Stimulated activated naive CD8-positive, alpha-beta T cell treated with anti-CD3 and anti-CD28 coated beads, Interleukin-15, Interleukin-2, amounts not matched to agents 100 U/mL and 50 U/mL, for 24 hours (primary cell): Measurements from ENCODE around the gene GSG1.
"Not testable (repeated sequence)": the region's sequence is repeated elsewhere in the genome, so short reads cannot be mapped to it uniquely, and the experiment has no call there.

Experiments used
- ATAC-seq: fragments of 150-1000 bp; cut with Tn5 transposase; one replicate; pipeline ENCODE4 v1.10.0; 2021
- DNase-seq: peaks from one replicate; pipeline ENCODE4 v3.0.0; 2021

Gene GSG1

DNA sequence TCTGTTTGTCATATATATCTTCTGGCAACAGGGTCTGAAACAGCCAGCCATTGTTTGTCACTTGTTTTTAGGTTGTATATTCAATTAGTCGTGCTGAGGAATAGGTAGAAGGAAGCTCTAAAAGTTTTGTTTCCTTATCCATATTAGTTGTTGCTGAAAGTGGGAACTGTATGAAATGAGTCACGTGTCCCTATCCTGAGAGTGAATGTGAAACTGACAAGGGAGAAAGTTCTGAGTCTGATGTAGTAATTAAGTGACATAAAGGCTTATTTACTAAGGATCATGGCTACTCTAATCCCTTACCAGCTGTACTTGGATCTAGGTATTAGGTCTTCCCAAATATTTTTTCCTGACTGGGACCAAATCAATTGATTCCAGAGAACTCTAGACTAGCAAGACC, 42.9 kb downstream of the GSG1 start:
- no peak for DNase-seq
- ATAC-seq, result no peak

GRCh38 chr12:13053617-13054016, 49.9 kb downstream of the GSG1 start:
- ATAC-seq, DNase-seq: not testable (repeated sequence)

- ATAC-seq (peak; percentile 63), DNase-seq (no peak)
Observed at GRCh38 chr12:13052421-13052820, 51.0 kb downstream of the GSG1 start.

- DNase-seq, result no peak
- no peak for ATAC-seq
Observed at GRCh38 chr12:13049816-13050215, 53.7 kb downstream of the GSG1 start.

DNA sequence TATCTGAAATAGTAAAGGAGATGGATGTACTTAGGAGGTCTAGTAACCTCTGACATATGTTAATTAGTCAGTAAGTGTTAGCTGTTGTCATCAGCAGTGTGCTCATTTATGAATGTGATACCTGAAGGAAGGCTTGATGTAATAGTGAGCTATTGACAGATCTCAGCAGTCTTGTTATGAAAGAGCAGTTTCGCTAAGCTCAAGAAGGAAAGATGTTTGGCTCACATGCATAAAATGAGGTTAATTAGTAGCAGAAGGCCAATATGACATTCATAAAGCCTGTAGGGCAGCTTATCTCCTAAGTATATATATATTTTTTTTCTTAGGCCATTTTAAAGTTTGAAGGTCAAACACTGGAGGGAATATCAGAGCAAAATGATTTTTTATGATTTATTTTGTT, 56.5 kb downstream of the GSG1 start:
- ATAC-seq (peak; percentile 42), DNase-seq (no peak)

DNA sequence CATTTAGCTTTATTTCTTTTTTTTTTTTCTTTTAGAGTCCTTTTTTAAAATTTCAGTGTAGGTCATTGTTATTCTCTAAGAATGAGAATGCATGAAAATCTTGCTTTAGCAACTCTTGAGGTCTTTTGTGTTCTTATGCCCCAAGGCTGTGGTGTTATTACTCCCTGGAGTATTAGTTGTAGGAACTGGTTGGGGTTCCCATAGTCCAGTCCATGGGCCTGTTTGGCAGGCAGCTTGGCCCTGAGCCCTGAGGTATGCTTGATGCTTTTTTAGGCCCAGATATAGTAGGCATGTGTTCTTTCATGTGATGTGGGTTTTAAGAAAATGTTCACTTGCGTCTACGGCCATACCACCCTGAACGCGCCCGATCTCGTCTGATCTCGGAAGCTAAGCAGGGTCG, 57.7 kb downstream of the GSG1 start:
- ATAC-seq (no peak), DNase-seq (no peak)

DNA sequence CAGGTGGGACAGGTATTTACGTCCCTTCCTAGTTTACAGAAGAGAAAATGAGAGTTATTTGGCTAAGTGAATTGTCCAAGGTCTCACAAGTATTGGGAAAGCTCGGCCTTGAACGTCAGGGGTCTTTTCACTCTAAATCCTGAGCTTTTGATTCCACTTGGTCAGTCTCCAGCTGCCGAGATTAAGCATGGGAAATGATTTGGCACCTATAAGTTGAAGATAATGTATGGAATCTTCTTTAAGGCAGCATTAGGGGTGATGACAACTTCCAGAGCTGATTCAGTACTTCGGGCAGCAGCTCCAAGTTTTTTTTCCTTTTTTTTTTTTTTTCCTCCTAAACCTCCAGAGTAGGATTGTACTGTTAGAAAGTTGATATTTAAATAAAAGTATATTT, 58.6 kb downstream of the GSG1 start:
- ATAC-seq (no peak), DNase-seq (no peak)

DNA sequence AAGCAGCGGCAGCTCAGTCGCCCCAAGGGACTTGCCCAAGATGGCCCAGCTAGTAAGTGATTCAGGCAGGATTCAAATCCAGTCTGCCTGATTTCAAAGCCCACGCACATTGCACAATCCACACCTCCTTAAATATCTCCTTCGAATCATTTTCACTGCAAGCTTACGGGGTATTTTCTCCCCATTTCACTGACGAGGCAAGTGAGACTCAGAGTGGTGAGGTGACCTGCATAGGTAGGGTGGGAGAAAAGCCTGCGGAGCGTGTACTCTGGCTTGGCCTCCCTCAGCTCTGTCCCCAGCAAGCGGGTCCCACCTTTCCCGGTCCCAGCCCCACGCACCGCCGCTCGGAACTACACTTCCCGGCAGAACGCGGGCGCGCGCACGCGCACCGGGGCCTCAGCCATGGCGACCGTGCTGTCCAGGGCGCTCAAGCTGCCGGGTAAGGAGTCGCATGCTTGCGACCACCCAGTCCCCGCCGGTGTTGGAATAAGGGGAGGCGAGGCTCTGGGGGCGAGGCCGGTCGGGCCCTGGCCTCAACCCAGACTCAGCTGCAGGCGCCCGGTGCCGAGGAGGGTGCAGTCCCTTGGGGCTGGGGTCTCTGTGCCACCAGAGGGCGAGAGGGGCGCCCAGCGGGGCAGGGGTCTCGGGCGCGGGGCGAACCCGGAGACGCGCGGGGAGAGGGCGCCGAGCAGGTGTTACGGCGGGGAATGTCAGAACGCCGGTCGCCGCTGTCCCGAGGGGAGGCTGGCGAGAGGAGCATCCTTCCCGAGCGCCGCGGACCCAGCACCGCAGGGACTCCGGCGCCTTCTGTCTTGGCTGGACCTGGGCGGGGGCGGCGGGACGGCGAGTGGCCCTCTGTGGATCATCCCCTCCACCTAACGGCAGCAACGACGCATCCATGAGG, 59.2 kb downstream of the GSG1 start, which contains the start of gene FAM234B:
Gene FAM234B, plus strand, starts transcription at position 380 of the 904 bp plus-strand sequence. Its CDS starts 23 bp downstream, at position 403.
- DNase-seq (peak; percentile 86), ATAC-seq (peak; percentile 94)

GRCh38 chr12:13042666-13043230, 60.7 kb downstream of the GSG1 start:
- no peak for DNase-seq
- no peak for ATAC-seq

GRCh38 chr12:13041224-13041623, 62.2 kb downstream of the GSG1 start:
- DNase-seq (no peak), ATAC-seq (no peak)

DNA sequence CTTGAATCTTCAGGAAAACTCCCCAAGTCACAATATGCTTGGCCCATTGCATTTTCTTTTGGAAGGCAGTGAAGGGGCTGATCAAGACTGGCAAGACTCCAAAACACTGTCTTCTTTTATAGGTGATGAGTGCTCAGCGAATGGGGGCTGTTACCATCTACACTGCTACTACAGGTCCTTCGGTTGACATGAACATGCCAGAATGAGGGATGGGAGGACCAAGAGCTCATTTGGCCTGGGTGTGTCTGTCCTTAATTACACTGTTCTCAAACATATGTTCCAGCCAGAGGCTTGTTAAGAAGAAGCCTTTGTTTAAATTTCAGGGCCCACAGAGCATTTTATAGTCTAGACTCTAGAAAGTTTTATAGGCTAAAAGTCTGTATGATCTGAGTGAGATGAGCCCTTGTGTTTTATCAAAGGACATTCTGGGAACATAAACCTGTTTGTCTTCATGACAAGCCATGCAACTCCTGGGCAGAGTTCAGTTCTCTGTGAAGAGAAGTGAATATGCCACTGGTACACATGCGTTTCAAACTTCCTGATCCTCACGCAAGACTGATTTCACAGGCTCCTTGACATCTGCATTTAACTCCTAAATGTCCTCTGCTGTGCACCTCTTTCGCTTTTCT, 64.0 kb downstream of the GSG1 start:
- no peak for DNase-seq
- no peak for ATAC-seq

GRCh38 chr12:13038491-13039161, 64.8 kb downstream of the GSG1 start:
- no peak for ATAC-seq
- no peak for DNase-seq

DNA sequence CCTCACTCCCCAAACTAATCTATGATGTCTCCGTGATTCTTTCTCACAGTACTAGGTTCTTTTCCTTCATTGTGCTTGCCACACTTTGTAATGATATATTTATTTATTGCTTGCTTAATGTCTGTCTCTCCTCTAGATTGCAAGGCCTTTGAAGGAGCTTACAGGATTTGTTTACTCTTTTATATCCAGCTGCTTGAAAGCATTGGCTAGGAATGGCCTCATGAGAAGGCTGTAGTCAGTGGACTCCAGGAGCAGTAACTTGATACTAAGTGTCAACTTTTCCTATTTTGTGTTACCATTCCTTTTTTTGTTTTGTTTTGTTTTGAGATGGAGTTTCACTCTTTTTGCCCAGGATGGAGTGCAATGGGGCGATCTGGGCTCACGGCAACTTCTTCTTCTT, 66.6 kb downstream of the GSG1 start:
- DNase-seq (no peak), ATAC-seq (no peak)

GRCh38 chr12:13035335-13035734, 68.1 kb downstream of the GSG1 start:
- not testable (repeated sequence) for ATAC-seq, DNase-seq
